NCI-H82 treated with DMSO at 0.1 percent for 48 hours (cell line): ENCODE data around the gene IFT88.
A peak's percentile ranks its signal among the peaks of the same experiment; 100 is the strongest.

ENCODE experiments used
- DNase-seq: peaks from one replicate; lab custom pipeline; 2025; ENCODE audit not compliant: unreplicated experiment; lab: John Stamatoyannopoulos, UW

IFT88 gene

GRCh38 chr13:20714161-20714560 is 147.2 kb downstream of the IFT88 start:
- DNase-seq = peak; percentile 50

GRCh38 chr13:20714563-20715329 is 147.8 kb downstream of the IFT88 start:
- DNase-seq = no peak

GRCh38 chr13:20715330-20715712 is 148.4 kb downstream of the IFT88 start:
- no peak for DNase-seq

- peak; percentile 98 for DNase-seq
Observed at GRCh38 chr13:20716951-20717350, 150.0 kb downstream of the IFT88 start.

GRCh38 chr13:20717581-20718542 is 150.9 kb downstream of the IFT88 start:
- DNase-seq = no peak

- DNase-seq = no peak
Observed at GRCh38 chr13:20718958-20719566, 152.1 kb downstream of the IFT88 start.

- DNase-seq = no peak
Observed at GRCh38 chr13:20719783-20720182, 152.8 kb downstream of the IFT88 start.

GRCh38 chr13:20720499-20720898 is 153.5 kb downstream of the IFT88 start:
- DNase-seq = no peak

GRCh38 chr13:20721058-20721453 is 154.1 kb downstream of the IFT88 start:
- no peak for DNase-seq

GRCh38 chr13:20721454-20722357 is 154.7 kb downstream of the IFT88 start:
- no peak for DNase-seq

- DNase-seq = no peak
Observed at GRCh38 chr13:20727856-20728255, 160.9 kb downstream of the IFT88 start.

GRCh38 chr13:20728579-20729311 is 161.8 kb downstream of the IFT88 start:
- no peak for DNase-seq

GRCh38 chr13:20729633-20730585 is 163.0 kb downstream of the IFT88 start:
- no peak for DNase-seq

- DNase-seq = peak; percentile 92
Observed at GRCh38 chr13:20738616-20739015, 171.7 kb downstream of the IFT88 start.

GRCh38 chr13:20740021-20740420 is 173.1 kb downstream of the IFT88 start:
- no peak for DNase-seq
